Stimulated activated CD4-positive, alpha-beta T cell treated with anti-CD3 and anti-CD28 coated beads, Interleukin-4, amount 100 ng/mL, for 1 hour (primary cell): ENCODE measurements around the gene CDRT4.

Experiments used
- DNase-seq: peaks from one replicate; pipeline ENCODE4 v3.0.0-alpha.2; 2020

The CDRT4 gene

DNA sequence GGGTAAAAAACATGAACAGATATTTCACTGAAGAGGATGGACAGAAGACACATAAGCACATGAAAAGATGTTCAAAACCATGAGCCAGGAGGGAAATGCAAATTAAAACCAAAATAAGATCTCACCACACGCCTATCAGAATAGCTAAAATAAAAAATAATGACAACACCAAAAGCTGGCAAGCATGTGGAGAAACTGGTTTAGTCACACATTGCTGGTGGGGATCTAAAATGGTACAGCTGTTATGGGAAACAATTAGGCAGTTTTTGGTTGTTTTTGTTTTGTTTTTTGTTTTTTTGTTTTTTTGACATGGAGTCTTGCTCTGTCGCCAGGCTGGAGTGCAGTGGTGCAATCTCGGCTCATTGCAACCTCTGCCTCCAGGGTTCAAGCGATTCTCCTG lies 81.3 kb downstream of the CDRT4 start:
- DNase-seq = no peak
